Ascending aorta (tissue), 2 donors: ENCODE results near the gene RHOB. TPM values are rescaled to one million over a fixed set of nuclear protein-coding genes. Genes with fewer than 3 reads are reported as not detected.
A peak's percentile ranks its signal among the peaks of the same experiment; 100 is the strongest.

Experiments
- DNase-seq, 2 donors: peaks; one replicate each; pipeline ENCODE4 v3.0.0-alpha.2; 2019; ENCODE audit warnings: low spot score in 2 of 2
- H3K27ac ChIP-seq, 2 donors: fragments of 200-600 bp; sonication (generic); one replicate each; pipeline ENCODE4 v1.5.1; 2016 to 2017; ENCODE audit warnings: mild to moderate bottlenecking in 1 of 2
- H3K27me3 ChIP-seq: fragments of 200-600 bp; sonication (generic); one replicate; pipeline ENCODE4 v1.5.1; 2017
- H3K36me3 ChIP-seq, 2 donors: fragments of 200-600 bp; sonication (generic); one replicate each; pipeline ENCODE4 v1.5.1; 2016
- H3K4me1 ChIP-seq, 2 donors: fragments of 200-600 bp; sonication (generic); one replicate each; pipeline ENCODE4 v1.5.1; 2016 to 2017; ENCODE audit warnings: mild to moderate bottlenecking in 1 of 2
- H3K4me3 ChIP-seq, 2 donors: fragments of 200-600 bp; sonication (generic); one replicate each; pipeline ENCODE4 v1.5.1; 2016 to 2017; ENCODE audit warnings: mild to moderate bottlenecking in 1 of 2
- H3K9me3 ChIP-seq, 2 donors: fragments of 200-600 bp; sonication (generic); one replicate each; pipeline ENCODE4 v1.5.1; 2016
- intact Hi-C: fragments of 100-400 bp; cut with DNase I; formaldehyde crosslinking; loops from one replicate; pipeline ENCODE4 v1.15.1; 2023
- total RNA-seq: library from RNA; depleted of rRNA; stranded (reverse); fragments of >200 nt; gene quantifications from one replicate; pipeline ENCODE4 v1.1.0, GENCODE V29; 2016
- TF ChIP-seq, protein P1 (sequence below), 3 experiments: fragments of 200-600 bp in 2 of 3; fragments of 450-650 bp in 1 of 3; sonication (generic) in 2 of 3; IDR thresholded peaks; one replicate each; pipeline ENCODE4 v1.5.1; 2016 to 2019; ENCODE audit warnings: antibody characterized with exemption in 3 of 3, mild to moderate bottlenecking in 1 of 3, moderate library complexity in 1 of 3

RHOB gene
- total RNA-seq, 1 donor from 2014 or later: 3,143 TPM

GRCh38 chr2:20431301-20431698 lies 15.6 kb upstream of the RHOB start:
- H3K36me3 ChIP-seq: no peaks in the 10 kb centered on the region
- intact Hi-C loops: no loop called here
- H3K4me1 ChIP-seq: no peaks in the 10 kb centered on the region
- H3K4me3 ChIP-seq: no peak overlapping the region
- H3K27ac ChIP-seq: no peak overlapping the region
- DNase-seq: no peak
- no peaks in the 10 kb centered on the region for H3K27me3 ChIP-seq
- TF ChIP-seq, protein P1, sequence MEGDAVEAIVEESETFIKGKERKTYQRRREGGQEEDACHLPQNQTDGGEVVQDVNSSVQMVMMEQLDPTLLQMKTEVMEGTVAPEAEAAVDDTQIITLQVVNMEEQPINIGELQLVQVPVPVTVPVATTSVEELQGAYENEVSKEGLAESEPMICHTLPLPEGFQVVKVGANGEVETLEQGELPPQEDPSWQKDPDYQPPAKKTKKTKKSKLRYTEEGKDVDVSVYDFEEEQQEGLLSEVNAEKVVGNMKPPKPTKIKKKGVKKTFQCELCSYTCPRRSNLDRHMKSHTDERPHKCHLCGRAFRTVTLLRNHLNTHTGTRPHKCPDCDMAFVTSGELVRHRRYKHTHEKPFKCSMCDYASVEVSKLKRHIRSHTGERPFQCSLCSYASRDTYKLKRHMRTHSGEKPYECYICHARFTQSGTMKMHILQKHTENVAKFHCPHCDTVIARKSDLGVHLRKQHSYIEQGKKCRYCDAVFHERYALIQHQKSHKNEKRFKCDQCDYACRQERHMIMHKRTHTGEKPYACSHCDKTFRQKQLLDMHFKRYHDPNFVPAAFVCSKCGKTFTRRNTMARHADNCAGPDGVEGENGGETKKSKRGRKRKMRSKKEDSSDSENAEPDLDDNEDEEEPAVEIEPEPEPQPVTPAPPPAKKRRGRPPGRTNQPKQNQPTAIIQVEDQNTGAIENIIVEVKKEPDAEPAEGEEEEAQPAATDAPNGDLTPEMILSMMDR (IDR thresholded peaks at IDR 0.05): no peak
- no peaks in the 10 kb centered on the region for H3K9me3 ChIP-seq

DNA sequence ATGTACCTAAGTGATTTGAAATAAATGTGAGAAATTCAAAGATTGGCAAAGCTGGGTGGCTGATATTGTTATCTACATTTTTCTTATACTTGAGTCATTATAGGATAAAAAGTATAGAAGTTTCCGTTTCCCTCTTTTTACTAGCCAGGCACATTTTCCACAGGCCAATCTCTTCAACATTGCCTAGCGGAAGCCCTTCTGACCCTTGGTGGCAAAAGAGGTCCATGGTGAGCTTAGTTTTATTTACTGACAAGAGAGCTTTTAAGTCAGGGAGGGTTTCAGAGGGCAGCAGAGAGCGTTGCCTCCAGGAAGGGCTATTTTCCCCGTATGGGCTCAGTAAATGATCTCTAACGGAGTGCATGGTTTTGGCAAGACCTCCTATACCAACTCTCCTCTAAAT lies 15.1 kb upstream of the RHOB start:
- Histone ChIP-seq H3K4me3 (no peak overlapping the region), H3K36me3 (no peaks in the 10 kb centered on the region), H3K27ac (no peak overlapping the region), H3K27me3 (no peaks in the 10 kb centered on the region), H3K4me1 (no peaks in the 10 kb centered on the region), H3K9me3 (no peaks in the 10 kb centered on the region)
- intact Hi-C loops: no loop called here
- TF ChIP-seq, protein P1 (IDR thresholded peaks at IDR 0.05): no peak
- DNase-seq: no peak

DNA sequence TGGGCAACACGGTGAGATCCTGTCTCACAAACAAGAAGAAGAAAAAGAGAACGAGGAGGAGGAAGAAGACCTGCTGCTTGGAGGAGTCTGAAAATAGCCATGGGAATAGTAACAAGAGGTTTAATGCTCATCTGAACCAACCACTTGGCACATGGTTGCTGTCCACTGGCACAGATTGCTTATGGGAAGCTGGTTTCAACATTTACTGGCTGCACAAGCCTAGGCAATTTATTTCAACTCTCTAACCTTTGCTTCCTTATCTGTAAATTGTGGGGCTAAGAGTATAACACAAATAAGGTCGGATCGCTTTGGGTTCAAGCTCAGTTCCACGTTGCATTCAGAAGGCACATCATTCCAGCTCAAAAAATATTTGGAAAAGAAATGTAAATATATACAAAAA lies 14.2 kb upstream of the RHOB start:
- Histone ChIP-seq H3K4me3 (no peak overlapping the region), H3K36me3 (no peaks in the 10 kb centered on the region), H3K9me3 (no peaks in the 10 kb centered on the region), H3K27ac (no peak overlapping the region), H3K4me1 (no peaks in the 10 kb centered on the region), H3K27me3 (no peaks in the 10 kb centered on the region)
- intact Hi-C loops: no loop called here
- peak in 1 of 2 donors; percentile 24 for DNase-seq
- TF ChIP-seq, protein P1 (IDR thresholded peaks at IDR 0.05): no peak

DNA sequence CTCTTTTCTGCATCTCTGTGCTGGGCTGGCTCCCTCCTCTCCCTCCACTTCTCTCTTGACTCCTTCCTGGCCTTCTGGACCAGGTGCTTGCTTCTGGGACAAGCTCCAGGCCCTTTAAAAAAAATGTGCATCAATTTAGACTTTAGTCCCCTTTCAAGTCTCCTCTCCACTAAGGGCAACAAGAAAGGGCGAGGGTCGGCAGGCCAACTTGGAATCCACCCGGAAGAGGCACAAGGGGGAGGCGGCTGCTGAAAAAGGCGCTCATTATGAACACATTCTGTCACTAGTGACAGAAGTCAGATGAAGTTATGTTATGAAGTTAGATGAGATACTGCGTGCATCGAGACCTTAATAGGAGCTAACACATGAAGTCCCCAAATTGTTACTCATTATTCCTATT lies 13.6 kb upstream of the RHOB start:
- Histone ChIP-seq H3K36me3 (no peaks in the 10 kb centered on the region), H3K9me3 (no peaks in the 10 kb centered on the region), H3K4me1 (peaks cover 0 to 3% of the 10 kb centered on the region in 2 donors), H3K27me3 (no peaks in the 10 kb centered on the region), H3K27ac (no peak overlapping the region), H3K4me3 (no peak overlapping the region)
- DNase-seq: peak in 1 of 2 donors; percentile 53
- intact Hi-C loops: no loop called here
- TF ChIP-seq, protein P1 (IDR thresholded peaks at IDR 0.05): no peak

GRCh38 chr2:20433946-20434553 lies 12.8 kb upstream of the RHOB start:
- DNase-seq: peak in 1 of 2 donors; percentile 55
- no peak overlapping the region for H3K27ac ChIP-seq
- H3K36me3 ChIP-seq: no peaks in the 10 kb centered on the region
- TF ChIP-seq, protein P1 (IDR thresholded peaks at IDR 0.05): no peak
- intact Hi-C loops: no loop called here
- H3K4me3 ChIP-seq: no peak overlapping the region
- H3K9me3 ChIP-seq: no peaks in the 10 kb centered on the region
- H3K4me1 ChIP-seq: peaks cover 2 to 5% of the 10 kb centered on the region in 2 donors
- no peaks in the 10 kb centered on the region for H3K27me3 ChIP-seq
